H1 (cell line): Measurements from ENCODE around the gene AAMP. TPM values are rescaled to one million over a fixed set of nuclear protein-coding genes. Genes with fewer than 3 reads are reported as not detected.

Experiments
- CTCF ChIA-PET: fragments of 300-600 bp; sonication (Branson Sonifier 250); formaldehyde crosslinking; loops from one replicate; lab custom pipeline; 2021; ENCODE audit not compliant: partially characterized antibody; lab: Charles Lee
- POLR2A ChIA-PET: fragments of 300-600 bp; sonication (Branson Sonifier 250); formaldehyde crosslinking; loops from one replicate; lab custom pipeline; 2021; ENCODE audit warnings: inconsistent platforms; ENCODE audit not compliant: partially characterized antibody; lab: Charles Lee
- DNase-seq, 2 experiments: peaks; one replicate each; pipeline versions ENCODE4 v3.0.0 to v3.0.0-alpha.2; 2010 to 2022; ENCODE audit warnings: low spot score in 2 of 2, low read depth in 1 of 2, mixed read lengths in 1 of 2
- FAIRE-seq: peaks from 2 replicates; lab custom pipeline; 2011; peaks lifted over from hg19 to GRCh38; lab: Jason Lieb, UNC
- H2AFZ ChIP-seq: 2 replicates; pipeline ENCODE4 v1.8.1; 2012; ENCODE audit warnings: low read length, inconsistent platforms
- H2AK5ac ChIP-seq: 2 replicates; pipeline ENCODE4 v1.6.1; 2013; ENCODE audit warnings: low read depth, low read length
- H2BK120ac ChIP-seq: replicated peaks from 2 replicates; pipeline ENCODE3; 2013; ENCODE audit warnings: low read depth, low read length, inconsistent platforms
- H2BK12ac ChIP-seq: 2 replicates; pipeline ENCODE4 v1.6.1; 2013; ENCODE audit warnings: low read depth, low read length
- H2BK15ac ChIP-seq: 2 replicates; pipeline ENCODE4 v1.6.1; 2013; ENCODE audit warnings: low read length
- H2BK20ac ChIP-seq: 2 replicates; pipeline ENCODE4 v1.6.1; 2013; ENCODE audit warnings: low read length
- H2BK5ac ChIP-seq: 2 replicates; pipeline ENCODE4 v1.6.1; 2013; ENCODE audit warnings: low read depth, low read length
- H3K14ac ChIP-seq: 2 replicates; pipeline ENCODE4 v1.6.1; 2013; ENCODE audit warnings: inconsistent platforms; ENCODE audit not compliant: insufficient read length
- H3K18ac ChIP-seq: 2 replicates; pipeline ENCODE4 v1.6.1; 2013; ENCODE audit warnings: low read length; ENCODE audit errors: extremely low read depth
- H3K23ac ChIP-seq: 2 replicates; pipeline ENCODE4 v1.6.1; 2013; ENCODE audit warnings: inconsistent platforms; ENCODE audit not compliant: insufficient read length
- H3K23me2 ChIP-seq: 2 replicates; pipeline ENCODE4 v1.6.1; 2013; ENCODE audit warnings: low read depth, low read length
- H3K27ac ChIP-seq: 2 replicates; pipeline ENCODE4 v1.6.1; 2011; ENCODE audit warnings: low read depth, low read length, inconsistent platforms
- H3K27me3 ChIP-seq, 4 experiments: replicated peaks in 1 of 4; 1 replicate in 1 of 4; 2 replicates in 3 of 4; pipeline versions ENCODE4 v1.6.1 to v1.8.1; 2011 to 2013; ENCODE audit warnings: low read length in 3 of 4, mild to moderate bottlenecking in 3 of 4, inconsistent platforms in 2 of 4, mixed read lengths in 2 of 4, moderate library complexity in 1 of 4; ENCODE audit not compliant: control insufficient read depth in 3 of 4, insufficient read depth in 3 of 4; ENCODE audit errors: extremely low read depth in 1 of 4
- H3K36me3 ChIP-seq, 4 experiments: 2 replicates each; pipeline versions ENCODE4 v1.6.1 to v1.8.1; 2011 to 2013; ENCODE audit warnings: mild to moderate bottlenecking in 4 of 4, low read length in 3 of 4, moderate library complexity in 2 of 4, control low read depth in 1 of 4, inconsistent platforms in 1 of 4; ENCODE audit not compliant: insufficient read depth in 4 of 4, control insufficient read depth in 2 of 4
- H3K4ac ChIP-seq: replicated peaks from 2 replicates; pipeline ENCODE3; 2013; ENCODE audit warnings: low read length, low read depth, mixed read lengths, inconsistent platforms; ENCODE audit not compliant: insufficient read length
- H3K4me1 ChIP-seq, 4 experiments: replicated peaks in 1 of 4; 1 replicate in 1 of 4; 2 replicates in 3 of 4; pipeline versions ENCODE4 v1.6.1 to v1.8.1; 2011 to 2013; ENCODE audit warnings: low read length in 3 of 4, inconsistent platforms in 2 of 4, mixed read lengths in 1 of 4; ENCODE audit not compliant: insufficient read depth in 4 of 4, control insufficient read depth in 3 of 4
- H3K4me2 ChIP-seq, 2 experiments: 2 replicates each; pipeline versions ENCODE4 v1.6.1 to v1.8.1; 2011 to 2013; ENCODE audit warnings: low read depth in 2 of 2, low read length in 2 of 2, control low read depth in 1 of 2, inconsistent platforms in 1 of 2, mild to moderate bottlenecking in 1 of 2; ENCODE audit not compliant: insufficient read depth in 1 of 2
- H3K4me3 ChIP-seq, 4 experiments: fragments of 200-600, 300-600 bp in 1 of 4; sonication (generic), shearing (Covaris generic), sonication (Bioruptor Twin) in 1 of 4; 2 replicates each; pipeline versions ENCODE4 v1.5.1 to v1.8.1; 2011 to 2016; ENCODE audit warnings: low read length in 4 of 4, low read depth in 3 of 4, control low read depth in 2 of 4, inconsistent platforms in 2 of 4, mild to moderate bottlenecking in 2 of 4, mixed read lengths in 1 of 4, moderate library complexity in 1 of 4; ENCODE audit not compliant: insufficient read depth in 2 of 4; ENCODE audit errors: extremely low read depth in 1 of 4
- H3K56ac ChIP-seq: replicated peaks from 2 replicates; pipeline ENCODE3; 2013; ENCODE audit warnings: low read depth, mild to moderate bottlenecking, mixed read lengths, low read length, inconsistent platforms; ENCODE audit not compliant: insufficient read length
- H3K79me1 ChIP-seq: 2 replicates; pipeline ENCODE4 v1.6.1; 2013; ENCODE audit warnings: low read depth, low read length, control low read depth
- H3K79me2 ChIP-seq, 2 experiments: 2 replicates each; pipeline versions ENCODE4 v1.6.1 to v1.8.1; 2012 to 2013; ENCODE audit warnings: low read length in 2 of 2, mild to moderate bottlenecking in 2 of 2, inconsistent platforms in 1 of 2; ENCODE audit not compliant: insufficient read depth in 2 of 2, control insufficient read depth in 1 of 2
- H3K9ac ChIP-seq, 4 experiments: replicated peaks in 1 of 4; 1 replicate in 1 of 4; 2 replicates in 3 of 4; pipeline versions ENCODE4 v1.6.1 to v1.8.1; 2011 to 2013; ENCODE audit warnings: low read depth in 3 of 4, low read length in 3 of 4, control low read depth in 2 of 4, mild to moderate bottlenecking in 2 of 4, moderate library complexity in 2 of 4, inconsistent platforms in 1 of 4; ENCODE audit errors: extremely low read depth in 1 of 4
- H3K9me3 ChIP-seq, 2 experiments: 2 replicates each; pipeline versions ENCODE4 v1.6.1 to v1.8.1; 2012 to 2013; ENCODE audit warnings: mild to moderate bottlenecking in 2 of 2, moderate library complexity in 2 of 2, control low read depth in 1 of 2, inconsistent platforms in 1 of 2, low read depth in 1 of 2, low read length in 1 of 2, mixed read lengths in 1 of 2; ENCODE audit not compliant: insufficient read depth in 2 of 2
- H4K20me1 ChIP-seq, 2 experiments: replicated peaks in 1 of 2; 2 replicates each; pipeline versions ENCODE3 to v1.8.1; 2011 to 2013; ENCODE audit warnings: inconsistent platforms in 2 of 2, low read length in 2 of 2, mild to moderate bottlenecking in 1 of 2; ENCODE audit not compliant: insufficient read depth in 2 of 2, control insufficient read depth in 1 of 2
- H4K5ac ChIP-seq: 2 replicates; pipeline ENCODE4 v1.6.1; 2013; ENCODE audit warnings: low read length, low read depth, mixed read lengths, inconsistent platforms; ENCODE audit not compliant: insufficient read length
- H4K8ac ChIP-seq: 2 replicates; pipeline ENCODE4 v1.8.0; 2013; ENCODE audit warnings: mild to moderate bottlenecking, moderate library complexity, low read length, inconsistent platforms; ENCODE audit not compliant: insufficient read depth; ENCODE audit errors: extremely low read depth
- H4K91ac ChIP-seq: replicated peaks from 2 replicates; pipeline ENCODE3; 2013; ENCODE audit warnings: low read length, mixed read lengths, inconsistent platforms; ENCODE audit not compliant: insufficient read length
- BCL11A ChIP-seq, 2 experiments: IDR thresholded peaks; one replicate each; pipeline ENCODE4 v1.6.1; 2011; ENCODE audit warnings: low read depth in 2 of 2, low read length in 2 of 2, mild to moderate bottlenecking in 2 of 2
- HDAC2 ChIP-seq, 2 experiments: fragments of 300-600 bp in 1 of 2; sonication (generic) in 1 of 2; IDR thresholded peaks; 2 replicates each; pipeline ENCODE4 v1.6.1; 2011 to 2012; ENCODE audit warnings: low read depth in 2 of 2, low read length in 2 of 2, mild to moderate bottlenecking in 2 of 2, moderate library complexity in 2 of 2, borderline replicate concordance in 1 of 2, inconsistent platforms in 1 of 2
- HDAC6 ChIP-seq: IDR thresholded peaks from one replicate; pipeline ENCODE4 v1.7.1; 2012; ENCODE audit warnings: low read depth, mild to moderate bottlenecking, inconsistent platforms, low read length, moderate library complexity
- KDM5A ChIP-seq: fragments of 200-600 bp; IDR thresholded peaks from 2 replicates; pipeline ENCODE4 v1.7.1; 2012; ENCODE audit warnings: mild to moderate bottlenecking, low read length, inconsistent platforms, mixed read lengths
- RAD21 ChIP-seq, 2 experiments: IDR thresholded peaks in 1 of 2; conservative IDR thresholded peaks in 1 of 2; 2 replicates each; pipeline ENCODE4 v1.6.1; 2011; ENCODE audit warnings: low read depth in 2 of 2, low read length in 2 of 2, improper control_type of control experiment in 1 of 2, inconsistent platforms in 1 of 2, mild to moderate bottlenecking in 1 of 2, moderate library complexity in 1 of 2
- SP1 ChIP-seq: IDR thresholded peaks from 2 replicates; pipeline ENCODE4 v1.6.1; 2011; ENCODE audit warnings: low read depth, low read length
- SUZ12 ChIP-seq: fragments of 200-600 bp; sonication (generic); IDR thresholded peaks from 2 replicates; pipeline ENCODE4 v1.6.1; 2012; ENCODE audit warnings: mild to moderate bottlenecking, inconsistent platforms, low read length, moderate library complexity, mixed read lengths
- YY1 ChIP-seq: IDR thresholded peaks from 2 replicates; pipeline ENCODE4 v1.6.1; 2011; ENCODE audit warnings: low read depth, mild to moderate bottlenecking, low read length
- ZNF274 ChIP-seq: IDR thresholded peaks from 2 replicates; pipeline ENCODE4 v1.7.0; 2012; ENCODE audit warnings: low read length, borderline replicate concordance; ENCODE audit errors: extremely low read depth
- WGBS, 2 experiments: shearing (Covaris generic) in 1 of 2; methylation state at CpG; one replicate each; pipeline versions ENCODE4 v1.1.6 to v1.1.7; 2013 to 2015; ENCODE audit warnings: low lambda C conversion rate in 2 of 2, mixed read lengths in 2 of 2, inconsistent platforms in 1 of 2, low coverage in 1 of 2, missing lambda C conversion rate in 1 of 2; ENCODE audit not compliant: insufficient replicate concordance in 2 of 2, insufficient coverage in 1 of 2, insufficient read length in 1 of 2; ENCODE audit errors: extremely low coverage in 1 of 2, missing lambda C conversion rate in 1 of 2; 5-methylcytosine and 5-hydroxymethylcytosine counted together
- polyA plus RNA-seq, 7 experiments: library from polyadenylated mRNA; depleted of rRNA in 3 of 7; stranded (reverse) in 5 of 7; unstranded in 2 of 7; fragments of >200 nt in 5 of 7; fragments of 200-250 nt in 2 of 7; gene quantifications; 1 replicate in 5 of 7; 2 replicates in 1 of 7; 4 replicates in 1 of 7; pipeline versions ENCODE4 v1.2.1 to v1.2.3, GENCODE V29; 2011 to 2013; ENCODE audit warnings: missing spikeins in 2 of 7, mixed read lengths in 2 of 7
- total RNA-seq: library from RNA; stranded (reverse); fragmentation: NEBNext Ultra II Directional; extraction: Animal tissue kit (Norgen Biotek cat#: 25700); gene quantifications from 2 replicates; pipeline ENCODE4 v1.2.1, GENCODE V29; 2021
- TF ChIP-seq, protein P1 (sequence below): IDR thresholded peaks from 2 replicates; pipeline ENCODE4 v1.6.1; 2012; ENCODE audit warnings: inconsistent platforms

The AAMP gene
- total and polyA plus RNA-seq, 2 of the 8 experiments (the other 6 are each of a cell fraction or from before 2014, with no cell fraction given) = 119 to 125 TPM

DNA sequence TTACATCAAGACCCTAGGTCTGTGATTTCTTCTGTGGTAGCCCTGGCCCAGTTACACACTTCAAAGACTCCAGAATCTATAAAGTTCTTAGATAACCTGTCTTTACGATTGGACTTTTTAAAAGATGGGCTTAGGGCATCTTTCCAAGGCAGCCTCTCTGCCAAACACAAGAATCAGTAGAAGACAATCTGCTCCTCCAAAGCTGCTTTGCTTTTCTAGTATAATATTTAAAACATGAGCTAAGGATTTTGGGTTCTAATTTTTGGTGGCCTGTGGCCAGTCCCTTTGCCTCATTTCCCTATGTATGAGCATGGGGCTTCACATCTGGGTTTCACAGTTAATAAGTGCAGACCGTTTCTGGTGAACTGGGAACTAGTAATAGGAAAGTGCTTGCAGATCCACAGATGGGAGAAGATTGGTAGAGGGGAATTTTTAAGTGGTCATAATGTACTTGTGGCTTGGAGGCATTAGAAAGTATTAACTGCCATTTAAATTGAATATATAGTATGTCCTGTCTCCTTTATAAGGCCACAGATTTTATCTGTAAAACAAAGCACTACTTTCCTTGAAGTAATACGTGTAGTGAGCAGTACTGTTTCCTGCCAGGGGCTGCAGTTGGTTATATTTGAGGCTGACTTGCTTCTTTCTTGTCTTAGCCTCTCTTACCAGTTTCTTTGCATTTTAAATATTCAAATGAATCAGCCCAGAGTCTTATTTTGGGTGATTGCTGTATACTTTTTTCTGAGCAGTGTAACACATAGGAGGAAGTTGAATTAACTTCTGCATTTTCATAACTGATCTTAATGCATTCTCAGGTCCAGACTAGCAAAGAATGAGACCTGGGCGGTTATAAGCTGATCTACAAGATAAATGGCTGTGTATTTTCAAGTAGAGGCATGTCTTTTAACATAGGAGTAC is 51.4 kb downstream of the AAMP start:
- H3K79me1 ChIP-seq = peaks cover 14% of the 10 kb centered on the region; the same call in 1 of the 2 replicates
- peaks cover 4 to 14% of the 10 kb centered on the region in 2 experiments for H4K20me1 ChIP-seq
- CTCF ChIA-PET = interaction anchor here (0.6 to 2.1 kb wide), 4 partner anchors 31 to 377 kb away, joined by 3 to 6 read pairs (median 4); no protein-coding TSS in a partner anchor
- no peak overlapping the region for H3K14ac ChIP-seq
- H2BK15ac ChIP-seq = no peak overlapping the region
- H4K8ac ChIP-seq = no peak overlapping the region
- peak overlapping the region; percentile 64 to 92 for H3K4me2 ChIP-seq
- H3K27ac ChIP-seq = no peak overlapping the region
- H3K56ac ChIP-seq = no peak overlapping the region
- no peaks in the 10 kb centered on the region for H3K27me3 ChIP-seq
- no peak overlapping the region for H4K5ac ChIP-seq
- H3K18ac ChIP-seq = no peak overlapping the region
- no peak overlapping the region for H2BK5ac ChIP-seq
- H3K23ac ChIP-seq = no peak overlapping the region
- DNase-seq (no peak), FAIRE-seq (no peak)
- no peak overlapping the region for H2BK12ac ChIP-seq
- H2AK5ac ChIP-seq = no peak overlapping the region
- no peak overlapping the region for H2BK120ac ChIP-seq
- peaks cover 44 to 60% of the 10 kb centered on the region in 2 experiments for H3K79me2 ChIP-seq
- H3K23me2 ChIP-seq = peaks cover 2% of the 10 kb centered on the region; the same call in 1 of the 2 replicates
- peak overlapping the region in 1 of 4 experiments; percentile 85; a peak in 4 of 7 replicates for H3K9ac ChIP-seq
- no peak overlapping the region for H4K91ac ChIP-seq
- no peak overlapping the region for H3K4ac ChIP-seq
- H2BK20ac ChIP-seq = no peak overlapping the region
- H3K9me3 ChIP-seq = no peaks in the 10 kb centered on the region
- POLR2A ChIA-PET = interaction anchor here (0.7 to 1.2 kb wide), 2 partner anchors 12 kb away, joined by 3 to 4 read pairs; no protein-coding TSS in a partner anchor
- H3K4me1 ChIP-seq = peaks cover 0 to 10% (median 3%) of the 10 kb centered on the region in 4 experiments; a peak in 3 of 7 replicates
- peaks cover 0 to 9% (median 0%) of the 10 kb centered on the region in 4 experiments; a peak in 2 of 8 replicates for H3K36me3 ChIP-seq
- no peak overlapping the region for H2AFZ ChIP-seq
- 71% methylated on average over 4 of the region's 4 CpGs; no CpG with 5 or more reads in 1 of the 2 experiments for WGBS, 2 experiments
- H3K4me3 ChIP-seq = peak overlapping the region; percentile 87 to 93 (median 92)
- no peak for TF ChIP-seq SUZ12
- no peak for TF ChIP-seq YY1
- TF ChIP-seq, protein P1, sequence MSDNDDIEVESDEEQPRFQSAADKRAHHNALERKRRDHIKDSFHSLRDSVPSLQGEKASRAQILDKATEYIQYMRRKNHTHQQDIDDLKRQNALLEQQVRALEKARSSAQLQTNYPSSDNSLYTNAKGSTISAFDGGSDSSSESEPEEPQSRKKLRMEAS = no peak
- no peak for TF ChIP-seq KDM5A
- no peak for TF ChIP-seq RAD21 (IDR thresholded peaks at IDR 0.05 in 1 of 2, conservative IDR thresholded peaks at IDR 0.05 in 1 of 2; ENCODE audit: low read depth in 2 of 2, low read length in 2 of 2)
- no peak for TF ChIP-seq ZNF274
- TF ChIP-seq HDAC6 = no peak
- TF ChIP-seq SP1 = no peak
- no peak for TF ChIP-seq BCL11A (IDR thresholded peaks at IDR 0.05; ENCODE audit: low read depth in 2 of 2, low read length in 2 of 2)
- TF ChIP-seq HDAC2 (IDR thresholded peaks at IDR 0.05; ENCODE audit: borderline replicate concordance in 1 of 2, low read depth in 2 of 2, low read length in 2 of 2) = no peak
